ENCODE results near the gene SIRPD. TPM values are rescaled to one million over a fixed set of nuclear protein-coding genes. Genes with fewer than 3 reads are reported as not detected.

SIRPD gene
- total and polyA plus RNA-seq, 2 of the 13 experiments (the other 11 are each of a cell fraction or from before 2014, with no cell fraction given), result not detected

DNA sequence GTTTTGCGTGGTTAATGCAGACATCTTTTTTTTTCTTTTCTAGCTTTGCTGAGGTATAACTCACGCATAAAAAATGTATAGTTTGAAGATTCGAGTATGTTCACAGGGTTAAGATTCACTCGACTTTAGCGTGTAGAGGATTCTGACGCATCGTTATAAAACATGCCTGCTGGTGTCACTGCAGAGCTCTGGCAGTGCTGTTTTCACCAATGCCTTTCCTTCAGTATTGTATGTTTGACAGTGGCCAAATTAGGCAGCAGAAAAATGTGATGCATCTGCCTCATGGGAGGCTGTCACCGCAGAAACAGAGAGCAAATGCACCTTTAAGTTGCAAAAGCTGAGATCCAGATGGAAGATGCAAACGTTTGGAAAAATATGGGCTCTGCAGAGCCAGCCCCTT is 48.3 kb downstream of the SIRPD start (continued):
- TF ChIP-seq, protein P1, sequence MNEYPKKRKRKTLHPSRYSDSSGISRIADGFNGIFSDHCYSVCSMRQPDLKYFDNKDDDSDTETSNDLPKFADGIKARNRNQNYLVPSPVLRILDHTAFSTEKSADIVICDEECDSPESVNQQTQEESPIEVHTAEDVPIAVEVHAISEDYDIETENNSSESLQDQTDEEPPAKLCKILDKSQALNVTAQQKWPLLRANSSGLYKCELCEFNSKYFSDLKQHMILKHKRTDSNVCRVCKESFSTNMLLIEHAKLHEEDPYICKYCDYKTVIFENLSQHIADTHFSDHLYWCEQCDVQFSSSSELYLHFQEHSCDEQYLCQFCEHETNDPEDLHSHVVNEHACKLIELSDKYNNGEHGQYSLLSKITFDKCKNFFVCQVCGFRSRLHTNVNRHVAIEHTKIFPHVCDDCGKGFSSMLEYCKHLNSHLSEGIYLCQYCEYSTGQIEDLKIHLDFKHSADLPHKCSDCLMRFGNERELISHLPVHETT (CRISPR knock-in tag; conservative IDR thresholded peaks at IDR 0.05), result no peak
- TF ChIP-seq POLR2A (IDR thresholded peaks at IDR 0.05; ENCODE audit: insufficient read depth in 1 of 2, low read depth in 2 of 2, low read length in 2 of 2), result no peak
- TF ChIP-seq, protein P2, sequence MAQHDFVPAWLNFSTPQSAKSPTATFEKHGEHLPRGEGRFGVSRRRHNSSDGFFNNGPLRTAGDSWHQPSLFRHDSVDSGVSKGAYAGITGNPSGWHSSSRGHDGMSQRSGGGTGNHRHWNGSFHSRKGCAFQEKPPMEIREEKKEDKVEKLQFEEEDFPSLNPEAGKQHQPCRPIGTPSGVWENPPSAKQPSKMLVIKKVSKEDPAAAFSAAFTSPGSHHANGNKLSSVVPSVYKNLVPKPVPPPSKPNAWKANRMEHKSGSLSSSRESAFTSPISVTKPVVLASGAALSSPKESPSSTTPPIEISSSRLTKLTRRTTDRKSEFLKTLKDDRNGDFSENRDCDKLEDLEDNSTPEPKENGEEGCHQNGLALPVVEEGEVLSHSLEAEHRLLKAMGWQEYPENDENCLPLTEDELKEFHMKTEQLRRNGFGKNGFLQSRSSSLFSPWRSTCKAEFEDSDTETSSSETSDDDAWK (CRISPR knock-in tag; IDR thresholded peaks at IDR 0.05), result no peak
- TF ChIP-seq ZNF34 (CRISPR knock-in tag; IDR thresholded peaks at IDR 0.05; ENCODE audit: borderline replicate concordance), result no peak
- TF ChIP-seq, protein P3, sequence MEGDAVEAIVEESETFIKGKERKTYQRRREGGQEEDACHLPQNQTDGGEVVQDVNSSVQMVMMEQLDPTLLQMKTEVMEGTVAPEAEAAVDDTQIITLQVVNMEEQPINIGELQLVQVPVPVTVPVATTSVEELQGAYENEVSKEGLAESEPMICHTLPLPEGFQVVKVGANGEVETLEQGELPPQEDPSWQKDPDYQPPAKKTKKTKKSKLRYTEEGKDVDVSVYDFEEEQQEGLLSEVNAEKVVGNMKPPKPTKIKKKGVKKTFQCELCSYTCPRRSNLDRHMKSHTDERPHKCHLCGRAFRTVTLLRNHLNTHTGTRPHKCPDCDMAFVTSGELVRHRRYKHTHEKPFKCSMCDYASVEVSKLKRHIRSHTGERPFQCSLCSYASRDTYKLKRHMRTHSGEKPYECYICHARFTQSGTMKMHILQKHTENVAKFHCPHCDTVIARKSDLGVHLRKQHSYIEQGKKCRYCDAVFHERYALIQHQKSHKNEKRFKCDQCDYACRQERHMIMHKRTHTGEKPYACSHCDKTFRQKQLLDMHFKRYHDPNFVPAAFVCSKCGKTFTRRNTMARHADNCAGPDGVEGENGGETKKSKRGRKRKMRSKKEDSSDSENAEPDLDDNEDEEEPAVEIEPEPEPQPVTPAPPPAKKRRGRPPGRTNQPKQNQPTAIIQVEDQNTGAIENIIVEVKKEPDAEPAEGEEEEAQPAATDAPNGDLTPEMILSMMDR (CRISPR knock-in tag; IDR thresholded peaks at IDR 0.05), result peak; percentile 69
- TF ChIP-seq ZNF496 (CRISPR knock-in tag; IDR thresholded peaks at IDR 0.05; ENCODE audit: insufficient replicate concordance), result no peak
- TF ChIP-seq MXI1 (IDR thresholded peaks at IDR 0.05; ENCODE audit: borderline replicate concordance, low read depth, low read length), result no peak
- no peak for TF ChIP-seq ZSCAN29 (CRISPR knock-in tag; conservative IDR thresholded peaks at IDR 0.05)
- TF ChIP-seq NONO (IDR thresholded peaks at IDR 0.05), result no peak
- TF ChIP-seq NONO (CRISPR knock-in tag; conservative IDR thresholded peaks at IDR 0.05), result no peak

DNA sequence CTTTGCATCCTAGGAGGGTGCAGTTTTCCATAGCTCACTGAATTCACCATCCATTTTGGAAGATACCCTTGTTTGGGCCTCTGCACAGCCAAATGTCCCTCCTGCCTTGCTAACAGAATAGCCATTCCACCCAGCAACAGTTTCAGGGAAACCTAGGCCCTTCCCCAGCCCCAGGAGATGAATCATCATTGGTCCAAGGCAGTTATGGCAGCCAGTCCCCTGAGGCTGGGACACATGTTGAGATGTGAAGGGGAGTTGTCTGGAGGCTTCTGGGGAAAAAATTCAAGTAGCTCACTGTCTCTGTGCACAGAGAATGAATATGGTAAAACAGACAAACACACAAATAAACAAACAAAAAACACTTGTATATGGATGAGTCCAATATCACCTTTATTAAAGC is 48.9 kb downstream of the SIRPD start:
- ChIA-PET CTCF (ENCODE audit: low intra/inter-chr PET ratio, low total read pairs) (no interaction called here), POLR2A (no interaction called here)
- Histone ChIP-seq H3K27me3 (ENCODE audit: control insufficient read depth in 1 of 2, insufficient read depth in 2 of 2, low read length in 2 of 2) (peaks cover 0 to 3% of the 10 kb centered on the region in 2 experiments; a peak in 3 of 5 replicates), H3K27ac (ENCODE audit: extremely low read length, insufficient read depth, low read length) (no peak overlapping the region), H4K20me1 (ENCODE audit: insufficient read depth, low read length) (no peaks in the 10 kb centered on the region), H3K9ac (ENCODE audit: insufficient read depth, low read depth, low read length) (no peak overlapping the region), H3K4me2 (ENCODE audit: low read depth, low read length) (no peak overlapping the region), H3K9me3 (ENCODE audit: low read length) (no peaks in the 10 kb centered on the region), H3K36me3 (replicated peaks in 1 of 2; ENCODE audit: control insufficient read depth in 1 of 2, insufficient read depth in 2 of 2, low read length in 2 of 2) (no peaks in the 10 kb centered on the region), H3K4me3 (replicated peaks in 1 of 3; ENCODE audit: insufficient read depth in 1 of 3, low read depth in 2 of 3, low read length in 3 of 3) (no peak overlapping the region), H3K79me2 (ENCODE audit: insufficient read depth, low read length) (no peaks in the 10 kb centered on the region), H2AFZ (ENCODE audit: low read length) (no peak overlapping the region), H3K4me1 (ENCODE audit: insufficient read depth, low read length) (no peaks in the 10 kb centered on the region)
- FAIRE-seq (no peak), ATAC-seq (no peak), DNase-seq (ENCODE audit: low spot score) (no peak)
- in situ Hi-C loops (cut with HindIII; ENCODE audit: extremely low pct_ligation_motif_present, low pct_unique_long_range_greater_than_20kb) (no loop called here), intact Hi-C loops (cut with micrococcal nuclease; ENCODE audit: unreplicated experiment) (no loop called here)
- no TSS peak for BruUV-seq (replicated peaks)
- TF ChIP-seq ZNF629 (CRISPR knock-in tag; conservative IDR thresholded peaks at IDR 0.05) (no peak), ZKSCAN8 (CRISPR knock-in tag; IDR thresholded peaks at IDR 0.05; ENCODE audit: borderline replicate concordance) (no peak), AGO1 (IDR thresholded peaks at IDR 0.05; ENCODE audit: low read depth, low read length, poor library complexity, severe bottlenecking) (no peak), SMAD1 (CRISPR knock-in tag; IDR thresholded peaks at IDR 0.05; ENCODE audit: borderline replicate concordance, low read depth) (no peak), POGZ (CRISPR knock-in tag; IDR thresholded peaks at IDR 0.05) (no peak)
- TF ChIP-seq, protein P4, sequence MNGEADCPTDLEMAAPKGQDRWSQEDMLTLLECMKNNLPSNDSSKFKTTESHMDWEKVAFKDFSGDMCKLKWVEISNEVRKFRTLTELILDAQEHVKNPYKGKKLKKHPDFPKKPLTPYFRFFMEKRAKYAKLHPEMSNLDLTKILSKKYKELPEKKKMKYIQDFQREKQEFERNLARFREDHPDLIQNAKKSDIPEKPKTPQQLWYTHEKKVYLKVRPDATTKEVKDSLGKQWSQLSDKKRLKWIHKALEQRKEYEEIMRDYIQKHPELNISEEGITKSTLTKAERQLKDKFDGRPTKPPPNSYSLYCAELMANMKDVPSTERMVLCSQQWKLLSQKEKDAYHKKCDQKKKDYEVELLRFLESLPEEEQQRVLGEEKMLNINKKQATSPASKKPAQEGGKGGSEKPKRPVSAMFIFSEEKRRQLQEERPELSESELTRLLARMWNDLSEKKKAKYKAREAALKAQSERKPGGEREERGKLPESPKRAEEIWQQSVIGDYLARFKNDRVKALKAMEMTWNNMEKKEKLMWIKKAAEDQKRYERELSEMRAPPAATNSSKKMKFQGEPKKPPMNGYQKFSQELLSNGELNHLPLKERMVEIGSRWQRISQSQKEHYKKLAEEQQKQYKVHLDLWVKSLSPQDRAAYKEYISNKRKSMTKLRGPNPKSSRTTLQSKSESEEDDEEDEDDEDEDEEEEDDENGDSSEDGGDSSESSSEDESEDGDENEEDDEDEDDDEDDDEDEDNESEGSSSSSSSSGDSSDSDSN (CRISPR knock-in tag; IDR thresholded peaks at IDR 0.05), result no peak
